Mesenteric fat pad (tissue), 1 donor: ENCODE data around the gene PACSIN2. TPM values are rescaled to one million over a fixed set of nuclear protein-coding genes. Genes with fewer than 3 reads are reported as not detected.
"Not testable (repeated sequence)": the region's sequence is repeated elsewhere in the genome, so short reads cannot be mapped to it uniquely, and the experiment has no call there.

Experiments
- DNase-seq: peaks from one replicate; pipeline ENCODE4 v3.0.0-alpha.2; 2020; ENCODE audit warnings: low spot score
- total RNA-seq: library from RNA; stranded (reverse); fragmentation: NEBNext Ultra II Directional; extraction: Animal tissue kit (Norgen Biotek cat#: 25700); gene quantifications from one replicate; pipeline ENCODE4 v1.2.1, GENCODE V29; 2021
- donor health status: DM: yes; HTN: yes; CAD: no.

The PACSIN2 gene
- total RNA-seq, 1 donor from 2014 or later: 52.2 TPM

GRCh38 chr22:42992886-42993479 is 22.0 kb downstream of the PACSIN2 start:
- no peak for DNase-seq

DNA sequence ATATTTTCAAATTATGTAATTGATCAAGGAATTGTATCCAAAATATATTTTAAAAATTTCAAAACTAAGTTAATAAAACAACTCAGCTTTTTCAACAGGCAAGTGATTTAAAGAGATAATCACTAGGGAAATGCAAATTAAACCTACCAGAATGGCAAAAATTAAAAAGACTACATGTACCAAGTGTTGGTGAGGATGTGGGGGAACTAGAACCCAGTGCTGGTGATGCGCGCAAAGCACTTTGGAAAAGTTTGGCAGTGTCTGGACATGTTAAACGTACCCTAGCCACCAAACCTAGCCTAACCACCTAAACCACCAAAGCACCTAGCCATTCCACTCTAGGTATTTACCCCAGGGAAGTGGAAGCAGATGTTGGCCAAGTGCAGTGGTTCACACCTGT is 22.9 kb downstream of the PACSIN2 start:
- DNase-seq: no peak

DNA sequence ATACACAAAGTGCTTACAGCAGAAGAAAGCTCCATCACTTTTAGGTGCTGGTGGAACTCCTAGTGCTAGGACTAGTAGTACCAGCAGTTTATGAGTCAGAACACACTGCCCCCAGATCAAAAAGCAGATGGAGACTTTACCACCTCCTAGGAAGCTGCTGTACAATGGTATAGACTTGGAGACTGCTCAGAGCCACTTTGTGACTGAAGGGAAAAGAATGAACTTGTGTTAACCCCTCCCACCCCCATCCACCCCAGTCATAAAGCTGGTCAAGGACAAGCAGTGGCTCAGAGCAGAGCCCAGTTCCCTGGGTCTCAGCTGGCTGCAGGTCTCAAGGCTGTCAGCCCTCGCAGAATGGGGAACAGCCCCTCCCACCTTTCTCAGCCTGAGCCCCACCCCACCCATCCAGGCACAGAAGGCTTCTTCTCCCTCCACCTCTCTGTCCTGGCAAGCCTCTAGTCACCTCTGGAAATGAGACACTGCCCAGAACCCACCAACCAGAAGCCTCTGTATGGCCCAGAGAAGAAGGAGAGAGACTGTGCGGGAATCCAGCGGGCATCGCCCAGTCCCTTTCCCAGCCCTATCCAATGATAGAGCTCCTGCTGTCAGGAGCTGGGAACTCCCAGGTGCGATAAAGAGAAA is 23.8 kb downstream of the PACSIN2 start:
- no peak for DNase-seq

DNA sequence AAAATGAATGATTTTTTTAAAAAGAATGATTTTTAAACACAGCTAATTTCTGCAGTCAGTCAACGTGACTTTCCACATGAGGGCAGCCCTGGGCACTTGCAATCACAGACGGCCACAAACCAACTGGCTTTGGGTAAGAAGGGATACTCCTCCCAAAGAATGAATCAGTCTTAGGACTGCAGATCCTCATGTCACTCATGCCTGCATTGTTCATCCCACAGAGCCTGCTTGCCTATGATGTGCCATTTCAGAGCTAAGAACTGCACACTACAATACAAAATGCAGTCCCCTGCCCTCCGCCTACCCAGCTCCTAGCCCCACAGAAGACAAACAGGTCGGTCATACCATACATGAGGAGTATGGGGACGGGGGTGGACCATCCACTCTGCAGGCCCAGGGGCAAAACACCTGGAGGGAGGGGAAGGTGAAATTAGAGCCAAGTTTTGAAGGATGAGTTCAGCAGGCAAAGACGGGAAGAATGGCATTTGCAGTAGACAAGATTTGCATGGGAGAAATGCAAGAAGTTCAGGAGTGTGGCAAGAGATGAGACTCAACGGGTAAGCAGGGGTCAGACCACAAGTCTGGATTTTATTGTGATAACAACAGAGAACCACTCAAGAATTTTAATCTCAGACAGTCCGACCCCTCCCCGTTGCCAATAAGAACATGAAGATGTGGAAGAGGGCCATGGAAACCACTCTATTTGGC is 24.7 kb downstream of the PACSIN2 start:
- DNase-seq: no peak

DNA sequence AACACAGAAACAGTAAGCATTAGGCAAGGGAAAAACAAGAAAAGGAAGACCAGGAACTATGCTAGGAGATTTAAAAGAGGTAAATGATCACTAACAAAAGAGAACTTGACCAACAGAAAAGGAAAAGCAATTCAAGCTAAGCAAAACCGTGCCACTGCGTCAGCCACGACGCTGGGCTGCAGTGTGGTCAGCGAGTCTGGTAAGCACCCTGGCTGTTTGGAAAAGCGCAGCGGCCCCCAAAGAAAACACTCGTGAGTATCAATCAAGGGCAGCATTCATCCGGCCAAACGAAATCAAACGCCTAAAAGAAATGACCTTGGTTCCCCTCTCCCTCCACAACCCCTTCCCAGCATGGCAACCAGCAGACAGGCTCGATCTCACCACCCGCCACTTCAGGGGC is 28.8 kb downstream of the PACSIN2 start:
- DNase-seq: no peak

DNA sequence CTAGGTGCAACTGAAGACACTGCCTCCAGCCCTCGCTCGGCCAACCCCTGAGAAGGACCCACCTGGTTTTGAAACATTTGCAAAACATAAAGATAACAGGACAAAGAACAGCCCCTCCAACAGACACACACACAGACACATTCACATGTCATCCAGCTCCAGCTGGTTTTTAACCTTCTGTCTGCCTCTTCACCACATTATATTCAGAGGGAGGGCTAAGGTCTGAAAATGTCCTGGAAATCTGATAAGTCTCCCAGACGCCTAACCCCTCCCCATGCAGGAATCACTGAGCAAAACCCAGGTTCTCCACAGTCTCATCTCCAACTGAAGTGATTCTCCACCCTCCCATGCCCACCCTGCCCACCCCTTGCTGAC is 29.4 kb downstream of the PACSIN2 start:
- DNase-seq: no peak

DNA sequence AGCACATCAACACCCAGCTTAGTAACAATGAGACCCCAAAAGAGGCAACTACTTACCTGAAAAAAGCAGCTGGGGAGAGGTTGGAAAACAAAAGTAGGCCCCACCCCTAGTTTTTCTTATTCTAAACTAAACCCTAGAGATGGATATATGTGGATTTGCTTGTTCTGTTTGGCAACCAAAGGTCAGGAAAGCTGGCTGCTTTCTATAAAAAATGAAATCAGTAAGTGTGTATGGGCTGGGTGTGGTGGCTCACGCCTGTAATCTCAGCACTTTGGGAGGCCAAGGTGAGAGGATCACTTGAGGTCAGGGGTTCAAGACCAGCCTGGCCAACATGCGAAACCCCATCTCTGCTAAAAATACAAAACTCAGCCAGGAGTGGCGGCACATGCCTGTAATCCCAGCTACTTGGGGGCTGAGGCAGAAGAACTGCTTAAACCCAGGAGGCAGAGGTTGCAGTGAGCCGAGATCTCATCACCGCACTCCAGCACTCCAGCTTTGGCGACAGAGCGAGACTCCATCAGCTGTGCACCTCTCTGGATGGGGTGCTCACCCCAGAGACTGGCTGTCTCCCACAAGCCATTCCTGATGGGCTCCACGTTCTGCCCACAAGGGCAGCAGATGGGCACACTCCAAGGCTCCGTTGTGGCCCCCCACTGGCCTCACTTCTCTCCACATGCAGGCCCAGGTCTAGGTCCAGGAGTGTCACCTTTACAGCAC is 30.0 kb downstream of the PACSIN2 start:
- DNase-seq: no peak

- no peak for DNase-seq
Observed at GRCh38 chr22:42984397-42984796, 30.6 kb downstream of the PACSIN2 start.

DNA sequence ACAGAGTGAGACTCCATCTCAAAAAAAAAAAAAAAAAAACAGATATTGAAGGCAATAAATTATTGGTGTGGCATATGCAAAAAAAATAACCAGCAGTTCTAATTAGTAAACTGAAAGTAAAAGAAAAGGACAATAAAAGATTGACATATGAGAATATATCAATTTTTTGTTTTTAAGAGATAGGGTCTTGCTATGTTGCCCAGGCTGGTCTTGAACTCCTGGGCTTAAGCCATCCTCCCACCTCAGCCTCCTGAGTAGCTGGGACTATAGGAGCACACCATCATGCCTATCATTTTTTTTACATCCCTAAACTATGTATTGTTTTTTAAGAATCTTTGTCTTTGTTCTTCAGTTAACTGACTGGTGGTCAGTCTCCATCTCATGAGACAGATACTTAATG is 31.5 kb downstream of the PACSIN2 start:
- DNase-seq: no peak

GRCh38 chr22:42979606-42980005 is 35.3 kb downstream of the PACSIN2 start:
- DNase-seq: no peak

DNA sequence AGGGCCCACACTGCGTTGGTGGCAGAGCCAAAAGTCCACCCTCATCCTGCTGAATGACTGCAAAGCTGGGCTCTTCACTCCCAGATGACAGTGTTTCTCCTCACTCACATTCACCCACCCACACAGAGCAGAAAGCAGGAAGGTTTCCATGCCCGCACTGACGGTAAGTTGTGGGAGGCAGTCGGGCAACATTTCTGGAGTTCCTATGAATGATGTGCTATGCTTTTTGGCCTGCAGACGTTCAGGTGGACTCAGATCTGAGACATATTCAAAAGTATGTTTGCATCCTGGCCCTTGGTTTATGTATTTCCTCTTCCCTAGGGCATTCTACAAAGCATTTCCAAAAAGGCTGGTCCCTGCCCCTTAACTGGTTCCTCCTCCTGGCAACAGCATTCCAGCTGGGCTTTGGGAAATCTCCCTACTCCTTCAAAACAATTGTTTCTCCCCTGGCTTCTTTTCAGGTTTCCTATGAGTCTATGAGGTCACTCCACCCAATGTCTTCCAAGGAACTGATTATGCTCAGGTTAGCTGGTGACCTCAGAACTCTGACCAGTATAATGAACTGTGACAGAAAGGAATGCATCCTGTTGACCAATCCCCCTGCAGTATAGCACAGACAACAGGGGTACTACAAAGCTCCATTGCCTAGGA is 36.4 kb downstream of the PACSIN2 start:
- no peak for DNase-seq

GRCh38 chr22:42977569-42977968 is 37.4 kb downstream of the PACSIN2 start:
- no peak for DNase-seq

DNA sequence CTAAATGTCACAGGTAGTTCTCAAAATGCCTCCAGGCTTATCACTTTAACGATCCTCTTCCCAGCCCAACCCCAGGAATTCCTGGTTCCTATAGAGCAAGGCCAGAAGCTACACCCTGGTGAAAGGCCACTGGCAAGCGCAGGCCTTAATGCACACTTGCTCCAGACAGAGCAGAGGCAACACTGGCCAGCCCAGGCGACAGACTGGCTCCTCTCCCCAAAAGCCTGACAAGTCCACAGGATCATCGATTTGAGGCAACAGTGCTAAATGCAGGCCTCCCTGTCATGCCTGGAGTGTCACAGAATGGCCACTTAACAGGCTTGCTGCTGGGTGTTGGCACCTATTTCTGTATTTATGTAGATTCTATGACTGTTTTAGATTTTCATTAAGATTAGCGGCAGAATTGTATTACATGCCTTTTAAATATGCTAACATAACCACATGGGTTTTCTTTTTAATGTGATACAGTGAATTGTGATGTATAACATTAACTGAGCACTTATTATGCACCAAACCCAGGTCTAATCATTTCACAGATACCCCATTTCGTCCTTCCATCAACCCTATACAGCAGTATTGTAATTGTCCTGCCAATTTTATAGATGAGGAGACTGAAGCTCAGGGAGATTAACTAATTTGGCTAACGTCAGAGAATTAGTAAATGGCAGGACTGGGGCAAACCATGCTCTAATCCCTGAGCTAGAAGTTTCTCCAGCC is 38.6 kb downstream of the PACSIN2 start:
- no peak for DNase-seq

DNA sequence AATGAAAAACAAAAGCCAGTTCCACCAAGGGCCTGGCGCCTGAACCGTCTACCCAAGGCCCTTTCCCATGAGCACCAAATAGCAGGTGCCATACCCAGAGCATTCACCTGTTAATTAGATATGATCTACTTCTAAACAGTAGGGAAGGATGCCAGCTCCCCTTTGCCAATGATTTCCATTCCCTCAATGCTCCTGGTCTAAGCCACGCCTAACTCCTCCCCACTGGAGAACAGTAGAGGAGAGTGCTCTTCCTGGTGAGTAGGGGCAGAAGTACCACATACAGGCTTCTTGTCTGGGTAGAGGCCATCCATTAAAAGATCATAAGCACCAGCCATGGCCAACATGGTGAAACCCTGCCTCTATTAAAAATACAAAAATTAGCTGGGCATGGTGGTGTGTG is 40.7 kb downstream of the PACSIN2 start:
- no peak for DNase-seq

GRCh38 chr22:42973536-42973881 is 41.4 kb downstream of the PACSIN2 start:
- DNase-seq: no peak

GRCh38 chr22:42972649-42973535 is 42.1 kb downstream of the PACSIN2 start:
- no peak for DNase-seq

DNA sequence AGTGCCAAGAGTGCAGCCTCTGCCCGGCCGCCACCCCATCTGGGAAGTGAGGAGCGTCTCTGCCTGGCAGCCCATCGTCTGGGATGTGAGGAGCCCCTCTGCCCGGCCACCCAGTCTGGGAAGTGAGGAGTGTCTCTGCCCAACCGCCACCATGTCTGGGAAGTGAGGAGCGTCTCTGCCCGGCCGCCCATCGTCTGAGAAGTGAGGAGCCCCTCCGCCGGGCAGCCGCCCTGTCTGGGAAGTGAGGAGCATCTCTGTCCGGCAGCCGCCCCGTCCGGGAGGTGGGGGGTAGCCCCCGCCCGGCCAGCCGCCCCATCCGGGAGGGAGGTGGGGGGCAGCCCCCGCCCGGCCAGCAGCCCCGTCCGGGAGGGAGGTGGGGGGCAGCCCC is 43.5 kb downstream of the PACSIN2 start:
- DNase-seq: not testable (repeated sequence)

DNA sequence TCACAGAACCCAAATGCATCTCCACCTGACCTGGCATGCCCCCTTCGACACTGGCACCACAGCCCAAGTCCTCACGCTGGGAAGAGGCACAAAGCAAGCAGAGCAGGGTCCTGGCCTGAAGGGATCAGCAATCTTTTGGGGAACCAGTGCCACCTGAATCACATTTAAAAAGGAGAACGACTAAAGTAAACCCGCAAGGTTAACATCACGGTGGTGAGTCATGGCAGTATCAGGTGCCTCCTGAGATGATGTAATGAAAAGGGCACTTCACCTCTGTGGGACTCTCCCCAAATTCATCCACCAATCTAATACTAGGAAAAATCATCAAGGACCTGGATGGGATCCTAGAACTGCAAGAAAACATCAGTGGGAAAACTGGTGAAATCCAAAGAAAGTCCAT is 44.9 kb downstream of the PACSIN2 start:
- no peak for DNase-seq

GRCh38 chr22:42969348-42969975 is 45.5 kb downstream of the PACSIN2 start:
- no peak for DNase-seq

GRCh38 chr22:42967933-42968332 is 47.0 kb downstream of the PACSIN2 start:
- no peak for DNase-seq
